Neural cell (in vitro differentiated cells): ENCODE data around the gene TNFRSF17. TPM values are rescaled to one million over a fixed set of nuclear protein-coding genes. Genes with fewer than 3 reads are reported as not detected.
"Not testable (repeated sequence)": the region's sequence is repeated elsewhere in the genome, so short reads cannot be mapped to it uniquely, and the experiment has no call there.

Experiments used
- H2AFZ ChIP-seq: fragments of 200-600, 300-800 bp; sonication (generic), shearing (Covaris generic); 2 replicates; pipeline ENCODE4 v1.6.0; 2014; ENCODE audit warnings: low read depth, mild to moderate bottlenecking, antibody characterized with exemption, low read length, moderate library complexity
- H3F3A ChIP-seq: fragments of 200-600 bp; shearing (Covaris generic); 2 replicates; pipeline ENCODE4 v1.6.1; 2016; ENCODE audit warnings: mild to moderate bottlenecking, moderate library complexity, mixed read lengths, antibody characterized with exemption, low read length; ENCODE audit not compliant: insufficient read depth, poor library complexity, severe bottlenecking
- H3K27ac ChIP-seq: fragments of 200-600, 300-800 bp; sonication (generic), shearing (Covaris generic); 2 replicates; pipeline ENCODE4 v1.5.1; 2014; ENCODE audit warnings: mild to moderate bottlenecking, low read length, moderate library complexity
- H3K27me3 ChIP-seq: fragments of 300-800, 200-600 bp; sonication (generic), shearing (Covaris generic); 2 replicates; pipeline ENCODE4 v1.6.0; 2014; ENCODE audit warnings: mild to moderate bottlenecking, low read depth, low read length, moderate library complexity; ENCODE audit not compliant: insufficient read depth
- H3K36me3 ChIP-seq: fragments of 300-800, 200-600 bp; sonication (generic), shearing (Covaris generic); 2 replicates; pipeline ENCODE4 v1.5.1; 2014; ENCODE audit warnings: mild to moderate bottlenecking, antibody characterized with exemption, low read length, moderate library complexity; ENCODE audit not compliant: insufficient read depth
- H3K4me2 ChIP-seq: fragments of 300-800, 200-600 bp; sonication (generic), shearing (Covaris generic); 2 replicates; pipeline ENCODE4 v1.6.0; 2014; ENCODE audit warnings: mild to moderate bottlenecking, low read length
- H3K4me3 ChIP-seq: fragments of 300-800, 200-600 bp; sonication (generic), shearing (Covaris generic); 2 replicates; pipeline ENCODE4 v1.5.1; 2014; ENCODE audit warnings: mild to moderate bottlenecking, low read length, moderate library complexity
- H3K79me2 ChIP-seq: fragments of 200-600 bp; shearing (Covaris generic); replicated peaks from 2 replicates; pipeline ENCODE4 v1.6.0; 2014; ENCODE audit warnings: mild to moderate bottlenecking, low read length, moderate library complexity; ENCODE audit not compliant: insufficient read depth
- H3K9ac ChIP-seq: fragments of 300-800, 200-600 bp; sonication (generic), shearing (Covaris generic); 2 replicates; pipeline ENCODE4 v1.6.1; 2016; ENCODE audit warnings: mild to moderate bottlenecking, low read length, mixed read lengths
- H3K9me2 ChIP-seq: fragments of 200-600 bp; shearing (Covaris generic); 2 replicates; pipeline ENCODE4 v1.6.1; 2016; ENCODE audit warnings: mild to moderate bottlenecking, low read length, mixed read lengths; ENCODE audit not compliant: insufficient read depth
- H3K9me3 ChIP-seq: fragments of 200-600, 300-800 bp; sonication (generic), shearing (Covaris generic); 2 replicates; pipeline ENCODE4 v1.6.1; 2016; ENCODE audit warnings: mild to moderate bottlenecking, mixed run types, low read length, moderate library complexity, mixed read lengths
- H4K20me1 ChIP-seq: fragments of 200-600 bp; shearing (Covaris generic); 2 replicates; pipeline ENCODE4 v1.6.1; 2016; ENCODE audit warnings: mild to moderate bottlenecking, mixed run types; ENCODE audit not compliant: insufficient read depth
- CTCF ChIP-seq: fragments of 450-650 bp; IDR thresholded peaks from 2 replicates; pipeline ENCODE4 v1.5.1; 2014; ENCODE audit warnings: antibody characterized with exemption, mild to moderate bottlenecking, moderate library complexity; ENCODE audit not compliant: poor library complexity, severe bottlenecking
- EP300 ChIP-seq: fragments of 450-650 bp; conservative IDR thresholded peaks from 2 replicates; pipeline ENCODE4 v1.6.1; 2014; ENCODE audit warnings: antibody characterized with exemption, mild to moderate bottlenecking, moderate library complexity; ENCODE audit not compliant: poor library complexity, severe bottlenecking
- EZH2 ChIP-seq: fragments of 200-600, 300-800 bp; shearing (Covaris generic), sonication (generic); IDR thresholded peaks from 2 replicates; pipeline ENCODE4 v1.6.1; 2014; ENCODE audit warnings: antibody characterized with exemption, low read length, borderline replicate concordance, mild to moderate bottlenecking; ENCODE audit not compliant: insufficient read depth, poor library complexity, severe bottlenecking
- MXI1 ChIP-seq: fragments of 450-650 bp; conservative IDR thresholded peaks from 2 replicates; pipeline ENCODE4 v1.6.1; 2014; ENCODE audit warnings: antibody characterized with exemption, mild to moderate bottlenecking; ENCODE audit not compliant: poor library complexity, severe bottlenecking
- POLR2AphosphoS5 ChIP-seq: IDR thresholded peaks from 2 replicates; pipeline ENCODE4 v1.6.1; 2012
- RAD21 ChIP-seq: fragments of 450-650 bp; conservative IDR thresholded peaks from 2 replicates; pipeline ENCODE4 v1.6.1; 2014; ENCODE audit warnings: antibody characterized with exemption, mild to moderate bottlenecking, moderate library complexity
- REST ChIP-seq: IDR thresholded peaks from 2 replicates; pipeline ENCODE4 v1.6.1; 2012; ENCODE audit warnings: borderline replicate concordance
- SMC3 ChIP-seq: fragments of 450-650 bp; conservative IDR thresholded peaks from 2 replicates; pipeline ENCODE4 v1.6.1; 2014; ENCODE audit warnings: antibody characterized with exemption, mild to moderate bottlenecking, moderate library complexity; ENCODE audit not compliant: poor library complexity
- TAF1 ChIP-seq: IDR thresholded peaks from 2 replicates; pipeline ENCODE4 v1.6.1; 2012; ENCODE audit warnings: low read depth
- polyA plus RNA-seq: library from polyadenylated mRNA; depleted of rRNA; stranded (reverse); fragments of >200 nt; gene quantifications from 2 replicates; pipeline ENCODE4 v1.2.3, GENCODE V29; 2014

TNFRSF17 gene
- polyA plus RNA-seq, 1 donor from 2014 or later = not detected

- H3K27me3 ChIP-seq = no peaks in the 10 kb centered on the region
- no peaks in the 10 kb centered on the region for H3K79me2 ChIP-seq
- H3K4me3 ChIP-seq = no peak overlapping the region
- H3F3A ChIP-seq = no peaks in the 10 kb centered on the region
- H3K9me3 ChIP-seq = no peaks in the 10 kb centered on the region
- H3K9me2 ChIP-seq = no peaks in the 10 kb centered on the region
- no peaks in the 10 kb centered on the region for H4K20me1 ChIP-seq
- no peaks in the 10 kb centered on the region for H3K36me3 ChIP-seq
- no peak overlapping the region for H3K9ac ChIP-seq
- no peak overlapping the region for H3K27ac ChIP-seq
- TF ChIP-seq EZH2 = no peak
- no peak for TF ChIP-seq TAF1
- TF ChIP-seq RAD21 = no peak
- no peak for TF ChIP-seq POLR2AphosphoS5
- no peak for TF ChIP-seq REST
- TF ChIP-seq CTCF = no peak
- TF ChIP-seq MXI1 = no peak
- TF ChIP-seq EP300 = no peak
- TF ChIP-seq SMC3 = no peak
- H3K4me2 ChIP-seq = no peak overlapping the region
- no peak overlapping the region for H2AFZ ChIP-seq
Measured at GRCh38 chr16:11957591-11958395, 7.2 kb upstream of the TNFRSF17 start.

- not testable (repeated sequence) for H2AFZ ChIP-seq, H3K36me3 ChIP-seq, H3K4me3 ChIP-seq, H3K27me3 ChIP-seq, H4K20me1 ChIP-seq, H3K27ac ChIP-seq, H3F3A ChIP-seq, H3K9me2 ChIP-seq, H3K9ac ChIP-seq, H3K4me2 ChIP-seq, H3K79me2 ChIP-seq, H3K9me3 ChIP-seq
Measured at GRCh38 chr16:11962457-11962856, 2.6 kb upstream of the TNFRSF17 start.

GRCh38 chr16:11962978-11963377 is 2.0 kb upstream of the TNFRSF17 start:
- not testable (repeated sequence) for H3K9ac ChIP-seq, H3K27ac ChIP-seq, H3K4me2 ChIP-seq, H3K9me2 ChIP-seq, H4K20me1 ChIP-seq, H3K4me3 ChIP-seq, H3K79me2 ChIP-seq, H3K27me3 ChIP-seq, H3K36me3 ChIP-seq, H3K9me3 ChIP-seq, H2AFZ ChIP-seq, H3F3A ChIP-seq
